ENCODE measurements around the gene NEFH.

Gene NEFH

GRCh38 chr22:29524442-29525191 lies 44.6 kb downstream of the NEFH start:
- Mint-ChIP-seq H3K27me3 (no peaks in the 10 kb centered on the region), H3K36me3 (peaks cover 33% of the 10 kb centered on the region), H3K4me1 (no peaks in the 10 kb centered on the region), H3K9me3 (no peaks in the 10 kb centered on the region), H3K4me3 (no peak overlapping the region), H3K27ac (no peak overlapping the region)
- DNase-seq (ENCODE audit: low spot score in 2 of 2) (peak; percentile 37 to 44), ATAC-seq (ENCODE audit: low read depth) (peak; percentile 90)

- Mint-ChIP-seq H3K27me3 (no peaks in the 10 kb centered on the region), H3K4me1 (no peaks in the 10 kb centered on the region), H3K27ac (no peak overlapping the region), H3K4me3 (no peak overlapping the region), H3K36me3 (peaks cover 31% of the 10 kb centered on the region), H3K9me3 (no peaks in the 10 kb centered on the region)
- ATAC-seq (ENCODE audit: low read depth) (no peak), DNase-seq (ENCODE audit: low spot score in 2 of 2) (no peak)
These were observed 48.1 kb downstream of the NEFH start for GRCh38 chr22:29528144-29528543.

GRCh38 chr22:29530716-29531115 lies 50.7 kb downstream of the NEFH start:
- peaks cover 34% of the 10 kb centered on the region for H3K36me3 Mint-ChIP-seq
- no peak for ATAC-seq (ENCODE audit: low read depth)
- peaks cover 2% of the 10 kb centered on the region for H3K9me3 Mint-ChIP-seq
- no peak for DNase-seq (ENCODE audit: low spot score in 2 of 2)
- H3K27me3 Mint-ChIP-seq, result no peaks in the 10 kb centered on the region
- no peaks in the 10 kb centered on the region for H3K4me1 Mint-ChIP-seq
- no peak overlapping the region for H3K27ac Mint-ChIP-seq
- H3K4me3 Mint-ChIP-seq, result no peak overlapping the region

GRCh38 chr22:29531419-29531818 lies 51.4 kb downstream of the NEFH start:
- Mint-ChIP-seq H3K36me3 (peaks cover 35% of the 10 kb centered on the region), H3K27me3 (no peaks in the 10 kb centered on the region), H3K4me3 (no peak overlapping the region), H3K4me1 (no peaks in the 10 kb centered on the region), H3K9me3 (peaks cover 2% of the 10 kb centered on the region), H3K27ac (no peak overlapping the region)
- DNase-seq (ENCODE audit: low spot score in 2 of 2) (no peak), ATAC-seq (ENCODE audit: low read depth) (no peak)

- H3K9me3 Mint-ChIP-seq, result peaks cover 2% of the 10 kb centered on the region
These were observed 56.4 kb downstream of the NEFH start for GRCh38 chr22:29536411-29536810.

GRCh38 chr22:29539105-29539504 lies 59.1 kb downstream of the NEFH start:
- Mint-ChIP-seq H3K36me3 (peaks cover 21% of the 10 kb centered on the region), H3K9me3 (no peaks in the 10 kb centered on the region), H3K4me3 (no peak overlapping the region), H3K27me3 (no peaks in the 10 kb centered on the region), H3K4me1 (peaks cover 6% of the 10 kb centered on the region), H3K27ac (no peak overlapping the region)
- DNase-seq (ENCODE audit: low spot score in 2 of 2) (no peak), ATAC-seq (ENCODE audit: low read depth) (no peak)

More at GRCh38 chr22:29536411-29536810, 56.4 kb downstream of the NEFH start:
- Mint-ChIP-seq H3K27me3 (no peaks in the 10 kb centered on the region), H3K4me1 (no peaks in the 10 kb centered on the region), H3K4me3 (no peak overlapping the region), H3K36me3 (peaks cover 32% of the 10 kb centered on the region), H3K27ac (no peak overlapping the region)
- ATAC-seq (ENCODE audit: low read depth) (no peak), DNase-seq (ENCODE audit: low spot score in 2 of 2) (no peak)

All from memory B cell (primary cell).